ENCODE results near the gene CAMSAP1. TPM values are rescaled to one million over a fixed set of nuclear protein-coding genes. Genes with fewer than 3 reads are reported as not detected.

The CAMSAP1 gene
- total RNA-seq, 1 donor from 2014 or later, result 157 TPM

DNA sequence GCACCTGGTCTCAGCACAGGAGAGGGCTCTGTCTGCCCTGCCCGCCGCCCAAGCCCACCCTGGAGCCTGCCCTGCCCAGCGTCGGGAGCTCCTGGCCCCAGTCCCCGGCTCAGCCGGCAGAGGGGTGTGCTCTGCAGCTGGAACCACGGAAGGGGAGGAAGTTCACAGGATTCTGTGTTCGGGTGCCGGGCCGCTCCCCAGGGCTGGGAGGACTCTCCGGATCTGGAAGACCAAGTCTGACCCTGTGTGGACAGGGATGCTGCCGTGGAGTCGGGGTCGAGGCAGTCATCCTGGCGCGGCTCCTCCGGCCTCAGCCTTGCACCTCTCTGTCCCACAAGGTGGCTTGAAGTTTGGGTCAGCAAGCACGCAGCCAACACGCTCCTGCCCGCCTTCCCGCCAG, 126.7 kb downstream of the CAMSAP1 start:
- FAIRE-seq (no peak), DNase-seq (ENCODE audit: low spot score in 2 of 2) (no peak)

DNA sequence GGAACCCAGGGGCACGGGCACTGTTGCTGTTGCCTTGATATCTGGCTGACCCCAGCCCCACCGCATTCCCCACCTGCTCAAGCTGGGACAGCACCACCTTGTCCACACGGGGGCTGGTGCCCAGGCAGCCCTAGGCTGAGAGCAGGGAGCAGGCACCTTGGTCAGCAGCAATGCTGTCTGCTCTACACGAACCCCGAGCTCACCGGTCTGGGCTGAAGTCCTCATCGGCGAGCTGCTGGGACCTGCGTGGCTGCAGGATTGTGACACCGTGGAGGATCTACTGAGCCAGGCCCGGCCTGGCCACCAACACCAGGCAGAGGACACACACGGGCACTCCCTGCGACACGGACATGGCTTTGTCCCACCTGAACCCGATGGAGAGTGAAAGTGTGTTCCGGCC, 127.3 kb downstream of the CAMSAP1 start:
- DNase-seq (ENCODE audit: low spot score in 2 of 2) (no peak), FAIRE-seq (no peak)

DNA sequence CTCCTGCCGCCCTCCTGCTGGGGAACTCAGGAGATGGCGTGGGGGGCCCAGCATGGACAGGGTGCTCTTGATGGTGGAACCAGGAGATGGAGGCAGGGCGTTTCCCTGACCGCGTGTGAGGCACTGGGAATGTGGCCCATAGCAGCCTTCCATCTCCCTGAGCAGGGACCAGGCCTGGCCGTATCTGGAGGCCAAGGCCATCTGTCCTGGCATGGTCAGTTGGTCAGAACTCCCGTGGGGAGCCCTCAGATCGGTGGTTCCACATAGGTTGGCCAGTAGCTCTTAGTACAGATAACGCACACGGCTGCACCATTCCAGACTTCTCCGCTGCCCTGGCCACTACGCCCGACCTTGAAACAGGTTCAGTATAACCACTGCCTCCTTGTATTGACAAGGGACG, 127.8 kb downstream of the CAMSAP1 start:
- DNase-seq (ENCODE audit: low spot score in 2 of 2) (no peak), FAIRE-seq (no peak)

DNA sequence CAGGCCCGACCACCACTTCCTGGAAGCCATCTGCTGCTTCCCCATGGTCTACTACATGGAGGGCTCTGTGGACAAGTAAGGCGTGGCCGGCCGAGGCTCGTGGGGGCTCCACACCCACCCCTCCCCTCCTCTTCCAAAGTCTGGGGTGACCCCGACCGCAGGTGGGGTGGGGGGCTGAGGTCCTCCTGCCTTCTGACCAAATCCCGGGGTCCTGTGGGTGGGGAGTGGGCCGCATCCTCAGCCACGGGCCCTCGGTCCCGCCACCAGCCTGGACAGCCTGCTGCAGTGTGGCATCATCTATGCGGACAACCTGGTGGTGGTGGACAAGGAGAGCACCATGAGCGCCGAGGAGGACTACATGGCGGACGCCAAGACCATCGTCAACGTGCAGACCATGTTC, 128.9 kb downstream of the CAMSAP1 start:
- FAIRE-seq, result no peak

DNA sequence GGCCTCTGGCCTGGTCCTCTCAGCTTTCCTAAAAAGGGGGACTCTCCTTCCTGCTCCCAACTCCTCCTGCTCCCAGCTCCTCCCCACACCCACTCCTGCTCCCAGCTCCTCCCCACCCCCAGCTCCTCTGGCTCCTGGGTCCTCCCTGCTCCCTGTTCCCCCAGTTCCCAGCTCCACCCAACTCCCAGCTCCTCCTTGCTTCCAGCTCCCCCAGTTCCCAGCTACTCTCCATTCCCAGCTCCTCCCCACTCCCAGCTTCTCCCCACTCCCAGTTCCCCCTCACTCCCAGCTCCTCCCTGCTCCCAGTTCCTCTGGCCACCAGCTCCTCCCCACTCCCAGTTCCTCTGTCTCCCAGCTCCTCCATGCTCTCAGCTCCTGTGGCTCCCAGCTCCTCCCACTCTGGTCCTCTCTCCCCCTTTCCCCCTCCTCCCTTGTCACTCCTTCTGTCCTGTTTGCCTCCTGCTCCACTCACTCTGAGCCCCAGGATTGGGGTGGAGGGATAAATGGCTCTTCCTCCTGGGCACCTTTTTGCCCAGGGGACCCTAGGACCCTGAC, 129.6 kb downstream of the CAMSAP1 start:
- FAIRE-seq (no peak), DNase-seq (ENCODE audit: low spot score in 2 of 2) (no peak)

More for the DNA sequence above, 128.9 kb downstream of the CAMSAP1 start:
- DNase-seq (ENCODE audit: low spot score in 2 of 2), result no peak

DNA sequence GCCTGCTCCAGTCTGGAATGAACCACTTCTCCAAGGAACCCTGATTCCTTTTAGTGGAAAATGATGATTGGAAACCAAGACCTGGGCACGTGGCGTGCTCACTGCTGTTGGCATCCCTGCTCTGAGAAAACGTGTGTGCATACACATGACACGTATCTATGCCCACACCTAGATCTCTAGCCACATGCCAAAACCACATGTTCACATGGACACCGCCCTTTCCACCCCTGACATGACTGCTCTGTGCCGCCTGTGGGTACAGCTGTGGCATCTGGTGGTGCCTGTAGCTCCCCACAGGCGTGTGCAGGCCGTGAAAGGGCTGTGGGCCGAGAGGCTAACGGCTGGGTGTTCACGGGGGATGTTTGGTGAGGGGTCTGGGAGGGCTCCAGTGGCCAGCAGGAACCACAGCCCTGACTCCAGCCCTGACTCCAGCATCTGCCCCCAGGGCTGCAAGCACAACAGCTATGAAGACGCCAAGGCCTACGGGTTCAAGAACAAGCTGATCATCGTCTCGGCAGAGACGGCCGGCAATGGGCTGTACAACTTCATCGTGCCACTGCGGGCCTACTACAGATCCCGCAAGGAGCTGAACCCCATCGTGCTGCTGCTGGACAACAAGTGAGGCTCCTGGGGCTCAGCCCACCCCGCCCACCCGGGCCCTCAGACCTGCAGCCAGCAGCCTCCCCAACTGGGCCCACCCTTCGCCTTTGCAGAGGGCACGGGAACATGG, 130.3 kb downstream of the CAMSAP1 start:
- no peak for DNase-seq (ENCODE audit: low spot score in 2 of 2)
- no peak for FAIRE-seq

DNA sequence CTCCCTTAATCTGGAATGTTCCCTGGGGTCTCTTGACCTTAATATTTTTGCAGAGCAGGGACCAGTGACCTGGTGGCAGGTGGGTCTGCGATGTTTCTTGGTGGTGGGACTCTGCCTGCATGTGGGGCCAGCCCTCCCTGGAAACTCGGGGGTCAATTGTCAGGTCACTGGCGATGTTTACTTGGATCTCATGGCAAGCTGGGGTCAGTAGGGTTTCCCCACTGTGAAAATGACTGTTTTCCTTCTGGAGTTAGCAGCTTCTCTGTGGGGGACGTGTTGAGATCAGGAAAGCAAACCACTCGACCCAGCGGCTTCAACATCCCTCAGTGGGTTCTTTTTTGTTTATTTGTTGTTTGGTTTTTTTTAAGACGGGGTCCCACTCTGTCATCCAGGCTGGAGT, 131.4 kb downstream of the CAMSAP1 start:
- DNase-seq (ENCODE audit: low spot score in 2 of 2), result no peak

DNA sequence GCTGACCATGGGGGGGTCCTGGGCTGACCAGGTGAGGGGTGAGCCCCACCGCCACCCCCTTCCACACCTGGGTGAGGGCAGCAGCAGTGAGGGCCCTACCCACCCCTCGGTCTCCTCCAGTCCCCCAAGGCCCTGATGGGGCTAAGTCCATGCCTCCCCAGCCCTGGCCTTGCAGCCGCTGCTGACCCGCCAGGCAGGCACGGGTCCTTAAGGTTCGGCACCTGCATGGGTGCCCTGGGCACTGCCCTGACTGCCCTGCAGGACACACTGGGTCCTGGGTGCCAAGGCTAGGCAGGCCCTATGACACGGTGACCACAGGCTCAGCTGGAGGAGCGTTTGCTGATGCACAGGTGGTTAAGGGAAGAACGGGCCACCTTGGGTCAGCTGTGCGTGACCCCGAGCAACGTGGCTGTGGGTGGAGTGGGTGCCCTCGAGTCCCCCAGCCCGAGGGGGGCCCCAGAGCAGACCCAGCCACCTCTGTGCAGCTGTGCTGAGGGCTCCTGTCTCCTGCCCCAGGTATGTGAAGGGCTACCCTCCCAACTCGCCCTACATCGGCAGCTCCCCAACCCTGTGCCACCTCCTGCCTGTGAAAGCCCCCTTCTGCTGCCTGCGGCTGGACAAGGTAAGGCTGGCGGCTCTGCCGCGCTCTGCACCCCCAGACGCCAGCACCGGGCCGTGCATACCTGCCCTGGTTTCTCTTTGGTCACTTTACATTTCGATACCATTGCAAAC, 132.4 kb downstream of the CAMSAP1 start:
- DNase-seq (ENCODE audit: low spot score in 2 of 2), result no peak
- FAIRE-seq, result no peak

More for the DNA sequence above, 131.4 kb downstream of the CAMSAP1 start:
- FAIRE-seq, result no peak

DNA sequence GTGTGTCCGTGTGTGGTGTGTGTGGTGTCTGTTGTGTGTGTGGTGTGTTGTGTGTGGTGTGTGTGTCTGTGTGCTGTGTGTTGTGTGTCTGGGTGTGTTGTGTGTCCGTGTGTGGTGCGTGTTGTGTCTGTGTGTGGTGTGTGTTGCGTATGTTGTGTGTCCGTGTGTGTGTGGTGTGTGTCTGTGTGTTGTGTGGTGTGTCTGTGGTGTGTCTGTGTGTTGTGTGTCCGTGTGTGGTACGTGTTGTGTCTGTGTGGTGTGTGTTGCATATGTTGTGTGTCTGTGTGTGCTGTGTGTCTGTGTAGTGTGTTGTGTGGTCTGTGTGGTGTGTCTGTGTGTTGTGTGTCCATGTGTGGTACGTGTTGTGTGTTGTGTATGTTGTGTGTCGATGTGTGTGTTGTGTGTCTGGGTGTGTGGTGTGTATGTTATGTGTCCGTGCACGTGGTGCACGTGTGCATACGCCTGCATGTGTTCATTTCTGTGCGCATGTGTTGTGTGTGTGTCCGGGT, 133.1 kb downstream of the CAMSAP1 start:
- FAIRE-seq (no peak), DNase-seq (ENCODE audit: low spot score in 2 of 2) (no peak)

DNA sequence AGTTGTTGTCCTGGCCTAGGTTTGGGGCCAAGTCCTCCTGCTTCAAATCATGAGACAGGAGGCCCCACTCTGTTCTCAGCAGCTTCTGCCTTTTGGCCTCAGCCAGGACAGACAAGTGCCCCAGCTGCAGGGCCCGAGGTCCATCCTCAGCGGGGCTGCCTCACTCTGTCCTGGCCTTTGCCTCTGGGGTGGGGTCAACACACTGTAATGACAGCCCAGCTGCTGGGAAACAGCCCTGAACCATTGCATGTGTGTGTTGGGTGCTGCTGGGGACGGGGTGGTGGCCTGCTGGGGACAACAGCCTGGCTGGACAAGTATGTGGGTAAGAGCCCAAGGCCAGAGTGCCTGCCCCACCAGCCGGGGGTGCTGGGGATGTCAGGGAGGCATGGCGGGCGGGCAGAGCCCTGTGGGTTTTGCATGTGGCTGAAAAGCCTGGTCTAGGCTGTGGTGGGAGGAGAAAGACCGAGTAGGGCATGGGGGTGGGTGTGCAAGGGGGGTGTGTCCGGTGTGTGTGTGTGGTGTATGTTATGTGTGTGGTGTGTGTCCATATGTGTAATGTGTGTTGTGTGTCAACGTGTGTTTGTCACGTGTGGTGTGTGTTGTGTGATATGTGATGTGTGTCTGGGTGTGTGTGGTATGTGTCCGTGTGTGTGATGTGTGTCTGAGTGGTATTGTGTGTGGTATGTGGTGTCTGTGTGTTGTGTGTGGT, 133.7 kb downstream of the CAMSAP1 start:
- DNase-seq (ENCODE audit: low spot score in 2 of 2) (no peak), FAIRE-seq (no peak)

DNA sequence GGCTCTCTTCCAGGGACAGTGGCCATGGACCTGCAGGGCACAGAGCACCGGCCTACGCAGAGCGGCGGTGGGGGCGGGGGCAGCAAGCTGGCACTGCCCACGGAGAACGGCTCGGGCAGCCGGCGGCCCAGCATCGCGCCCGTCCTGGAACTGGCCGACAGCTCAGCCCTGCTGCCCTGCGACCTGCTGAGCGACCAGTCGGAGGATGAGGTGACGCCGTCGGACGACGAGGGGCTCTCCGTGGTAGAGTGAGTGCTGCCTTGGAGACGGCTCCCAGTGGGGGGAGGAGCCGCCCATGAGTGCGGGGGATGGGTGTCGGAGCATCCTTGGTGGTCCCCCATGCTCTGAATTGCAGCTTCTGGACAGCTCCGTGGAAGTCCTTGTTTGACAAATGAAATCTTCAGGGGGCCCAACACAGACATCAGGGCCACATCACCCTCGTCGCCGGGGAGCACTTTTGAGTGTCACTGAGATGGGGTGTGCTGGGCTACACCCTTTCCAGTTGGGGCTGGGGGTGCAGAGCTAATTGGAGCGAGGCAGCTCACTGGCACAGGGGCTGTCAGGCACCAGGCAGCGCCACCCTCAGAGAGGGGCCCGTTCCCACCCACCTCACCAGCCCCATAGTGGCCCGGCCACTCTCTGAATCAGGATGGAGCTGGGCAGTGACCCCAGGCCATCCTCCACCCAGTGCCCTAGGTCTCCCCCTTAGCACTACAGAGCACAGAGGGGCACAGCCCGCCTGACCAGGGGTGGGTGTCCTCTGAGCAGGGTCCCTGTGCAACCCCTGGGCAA, 134.4 kb downstream of the CAMSAP1 start:
- FAIRE-seq, result no peak
- DNase-seq (ENCODE audit: low spot score in 2 of 2), result no peak

DNA sequence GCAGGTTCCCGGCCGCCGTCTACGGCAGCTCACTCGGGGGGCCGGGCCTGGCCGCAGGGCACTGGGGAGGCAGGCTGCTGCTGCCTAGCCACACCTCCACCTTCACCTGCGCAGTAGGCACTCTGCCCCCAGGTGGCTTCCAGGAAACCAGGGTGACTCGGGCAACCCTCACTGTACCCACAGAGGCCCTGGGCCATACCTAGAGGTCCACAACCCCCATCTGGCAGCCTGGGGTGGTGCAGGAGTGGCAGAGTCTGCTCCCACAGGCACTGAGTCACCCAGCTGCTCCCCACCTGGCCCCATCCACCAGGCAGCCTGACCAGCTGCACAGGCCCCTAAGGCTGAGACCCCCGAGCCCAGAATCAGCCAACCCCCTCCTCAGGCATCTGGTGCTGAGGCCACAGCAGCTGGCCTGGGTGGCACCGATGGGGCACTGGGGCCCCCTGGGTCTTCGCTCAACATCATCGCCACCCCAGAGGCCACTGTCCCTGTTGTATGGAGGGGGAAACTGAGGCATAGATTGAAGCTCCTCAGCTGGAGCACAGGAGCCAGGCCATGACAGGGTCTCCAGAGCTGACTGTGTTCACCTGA, 135.2 kb downstream of the CAMSAP1 start:
- FAIRE-seq, result no peak
- DNase-seq (ENCODE audit: low spot score in 2 of 2), result no peak

DNA sequence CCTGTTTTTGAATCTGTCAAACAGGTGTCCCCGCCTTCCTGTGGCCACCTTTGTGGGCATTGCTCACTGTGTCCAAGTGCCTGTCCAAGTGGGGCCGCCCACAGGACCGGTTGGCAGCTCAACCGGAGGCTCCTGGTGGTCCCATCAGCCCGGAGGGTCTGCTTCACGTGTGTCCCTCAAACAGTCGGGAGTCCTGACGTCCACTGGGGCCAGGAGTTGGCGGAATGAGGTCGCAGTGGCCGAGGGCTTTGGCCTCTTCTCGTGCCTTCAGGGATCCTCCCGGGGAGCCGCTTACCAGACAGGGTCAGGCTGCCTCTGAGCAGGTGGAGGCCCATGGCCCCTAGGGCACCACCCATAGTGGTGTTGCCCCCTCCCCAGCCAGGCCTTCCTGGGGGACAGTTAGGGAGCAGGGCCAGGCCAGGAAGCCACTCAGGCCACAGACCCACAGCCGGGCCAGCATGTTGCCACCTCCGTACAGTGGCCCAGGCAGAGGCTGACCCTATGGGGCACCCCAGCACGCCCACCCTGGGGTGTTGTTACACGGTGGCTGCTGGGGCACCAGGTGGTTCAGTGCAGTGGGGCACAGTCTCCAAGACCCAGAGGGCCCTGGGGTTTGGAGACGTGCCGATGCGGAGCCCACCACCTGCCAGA, 135.8 kb downstream of the CAMSAP1 start:
- DNase-seq (ENCODE audit: low spot score in 2 of 2), result no peak
- no peak for FAIRE-seq

DNA sequence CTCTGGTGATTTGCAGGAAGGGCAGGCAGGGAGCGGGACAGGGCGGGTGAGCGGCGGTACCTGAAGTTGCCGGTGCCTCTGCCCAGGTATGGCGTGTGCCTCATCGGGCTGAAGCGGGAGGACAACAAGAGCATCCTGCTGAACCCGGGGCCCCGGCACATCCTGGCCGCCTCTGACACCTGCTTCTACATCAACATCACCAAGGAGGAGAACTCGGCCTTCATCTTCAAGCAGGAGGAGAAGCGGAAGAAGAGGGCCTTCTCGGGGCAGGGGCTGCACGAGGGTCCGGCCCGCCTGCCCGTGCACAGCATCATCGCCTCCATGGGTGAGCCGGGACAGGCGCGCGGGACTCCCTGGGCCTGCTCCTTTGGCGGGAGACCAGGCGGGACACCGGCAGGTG, 136.6 kb downstream of the CAMSAP1 start:
- no peak for FAIRE-seq

DNA sequence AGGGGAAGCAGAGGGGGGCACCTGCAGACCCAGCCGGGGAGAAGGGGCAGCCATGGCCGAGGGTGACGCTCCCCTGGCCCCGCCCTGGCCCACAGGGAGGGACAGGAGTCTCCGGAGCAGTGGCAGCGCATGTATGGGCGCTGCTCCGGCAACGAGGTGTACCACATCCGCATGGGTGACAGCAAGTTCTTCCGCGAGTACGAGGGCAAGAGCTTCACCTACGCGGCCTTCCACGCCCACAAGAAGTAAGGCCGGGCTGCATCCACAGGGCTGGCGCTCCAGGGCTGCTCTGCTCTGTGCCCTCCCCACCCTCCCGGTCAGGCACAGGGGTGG, 137.2 kb downstream of the CAMSAP1 start:
- DNase-seq (ENCODE audit: low spot score in 2 of 2), result no peak
- FAIRE-seq, result no peak

More for the DNA sequence above, 136.6 kb downstream of the CAMSAP1 start:
- no peak for DNase-seq (ENCODE audit: low spot score in 2 of 2)

DNA sequence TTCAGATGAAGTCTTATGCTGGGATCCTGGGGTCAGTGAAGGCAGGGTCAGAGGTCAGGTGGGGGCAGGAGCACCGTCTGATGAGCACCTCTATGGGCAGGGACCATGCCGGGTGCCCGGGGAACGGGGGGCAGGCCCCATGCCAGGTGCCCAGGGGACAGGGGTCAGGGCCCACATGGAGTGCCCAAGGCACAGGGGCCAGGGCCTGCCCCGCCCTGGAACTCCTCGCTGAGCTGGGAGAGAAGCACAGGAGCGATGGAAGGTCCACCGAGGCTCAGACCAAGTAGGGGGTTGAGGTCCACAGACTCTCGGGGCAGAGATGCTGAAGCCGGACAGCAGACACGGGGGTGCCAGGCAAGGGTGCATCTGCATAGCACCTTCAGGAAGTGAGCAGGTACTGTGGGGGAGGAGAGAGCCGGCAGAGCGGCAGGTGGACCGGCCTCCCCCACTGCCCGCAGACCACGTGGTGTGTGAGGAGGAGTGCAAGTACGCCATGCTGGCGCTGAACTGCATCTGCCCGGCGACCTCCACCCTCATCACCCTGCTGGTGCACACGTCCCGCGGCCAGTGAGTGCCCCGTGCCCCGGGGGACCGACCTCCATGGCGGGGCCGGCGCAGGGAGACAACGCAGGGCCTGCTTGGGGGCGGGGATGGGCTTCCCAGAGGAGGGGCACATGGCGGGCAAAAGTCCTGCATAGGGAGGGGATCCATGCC, 137.7 kb downstream of the CAMSAP1 start:
- FAIRE-seq (no peak), DNase-seq (ENCODE audit: low spot score in 2 of 2) (no peak)

DNA sequence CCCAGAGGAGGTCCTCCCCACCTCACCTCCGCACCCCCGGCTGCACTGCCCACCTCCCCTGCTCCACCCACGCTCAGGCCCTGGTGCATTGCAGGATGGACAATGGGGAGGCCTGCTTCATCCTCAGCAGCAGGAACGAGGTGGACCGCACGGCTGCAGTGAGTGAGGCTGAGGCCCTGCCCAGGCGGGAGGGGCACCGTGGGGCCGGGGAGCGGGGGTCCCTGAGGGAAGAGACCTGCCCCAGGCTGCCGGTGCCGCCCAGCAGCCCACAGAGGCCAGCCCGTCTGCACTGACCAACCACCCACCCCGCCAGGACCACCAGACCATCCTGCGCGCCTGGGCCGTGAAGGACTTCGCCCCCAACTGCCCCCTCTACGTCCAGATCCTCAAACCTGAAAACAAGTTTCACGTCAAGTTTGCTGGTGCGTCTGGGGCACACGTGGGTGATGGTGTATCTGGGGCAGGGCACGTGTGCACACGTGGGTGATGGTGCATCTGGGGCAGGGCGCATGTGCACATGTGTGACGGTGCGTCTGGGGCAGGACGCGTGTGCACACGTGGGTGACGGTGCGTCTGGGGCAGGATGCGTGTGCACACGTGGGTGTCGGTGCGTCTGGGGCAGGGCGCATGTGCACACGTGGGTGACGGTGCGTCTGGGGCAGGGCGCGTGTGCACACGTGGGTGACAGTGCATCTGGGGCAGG, 138.7 kb downstream of the CAMSAP1 start:
- FAIRE-seq, result no peak

DNA sequence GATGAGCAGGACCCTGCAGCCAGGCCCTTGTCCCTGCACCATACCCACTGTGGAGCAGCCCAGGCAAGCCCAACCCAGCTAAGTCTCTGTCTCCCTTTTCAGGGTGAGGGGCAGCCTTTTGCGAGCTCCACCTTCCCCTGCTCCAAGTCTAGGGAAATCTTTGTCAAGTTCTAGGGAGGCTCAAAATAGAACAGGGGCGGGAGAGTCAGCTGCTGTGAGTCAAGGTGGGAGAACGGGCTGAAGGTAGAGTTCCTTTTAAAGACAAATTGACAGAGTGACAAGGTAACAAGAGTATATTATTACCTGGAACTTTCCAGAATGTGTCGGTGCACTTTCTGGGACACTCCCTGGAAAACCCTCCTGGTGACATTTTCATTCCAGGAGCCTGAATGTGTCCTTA, 140.6 kb downstream of the CAMSAP1 start:
- DNase-seq (ENCODE audit: low spot score in 2 of 2), result no peak
- FAIRE-seq, result no peak

More for the DNA sequence above, 138.7 kb downstream of the CAMSAP1 start:
- DNase-seq (ENCODE audit: low spot score in 2 of 2), result no peak
